Heart left ventricle (tissue), 13 donors: ENCODE data around the gene EIF3I.

ENCODE experiments used
- CTCF ChIP-seq, 12 donors: fragments of 200-600 bp; sonication (generic) in 4 of 12; IDR thresholded peaks; one replicate each; pipeline versions ENCODE4 v1.5.0 to v1.8.0; 2018 to 2022; ENCODE audit warnings: antibody characterized with exemption in 12 of 12, mild to moderate bottlenecking in 5 of 12
- POLR2A ChIP-seq, 2 donors: fragments of 450-650 bp; IDR thresholded peaks; one replicate each; pipeline ENCODE4 v1.6.1; 2017; ENCODE audit warnings: antibody characterized with exemption in 2 of 2, mild to moderate bottlenecking in 2 of 2, moderate library complexity in 2 of 2
- donor health status: ischemic (EF 13 %, LVEDD 7.1; RV severe dilation, severe dysfunction).
- donor health status: DM: no; HTN: yes; CAD: no.
- donor health status: DM: no; HTN: no; CAD: no.
- donor health status: ischemic (EF 25% LVEDD 6.9; RV normal size, moderate dysfunction).
- donor health status: ischemic (EF 25% LVEDD 5.7; RV mildly dilated, moderate dysfunction).
- donor health status: ischemic (EF 35%, LVEDD 5.7; RV mildly dilated, moderate dysfunction).
- donor health status: nonischemic (EF 11% LVEDD 7.7; RV severe dilation, severe dysfunction).
- donor health status: DM: yes; HTN: yes; CAD: no.
- donor health status: PGD.
- donor health status: ischemic (EF 29% LVEDD 5.4; RV normal size, mild dysfunction).
- donor health status: nonischemic (EF 23%, LVEDD 6.1; RV moderate dilation, normal function).

- TF ChIP-seq CTCF (IDR thresholded peaks at IDR 0.05) (no peak), POLR2A (IDR thresholded peaks at IDR 0.05) (no peak)
These were observed 52.6 kb downstream of the EIF3I start for GRCh38 chr1:32274646-32275340.
